IPS DF 4.7 (cell line): ENCODE results near the gene PHIP.
"Not testable (repeated sequence)": the region's sequence is repeated elsewhere in the genome, so short reads cannot be mapped to it uniquely, and the experiment has no call there.

ENCODE experiments used
- DNase-seq: peaks from one replicate; pipeline ENCODE4 v3.0.0-alpha.2; 2013; ENCODE audit warnings: low spot score; ENCODE audit errors: extremely low read depth

Gene PHIP

GRCh38 chr6:78935553-78935952 is 142.5 kb downstream of the PHIP start:
- DNase-seq, result no peak

GRCh38 chr6:78925317-78925716 is 152.7 kb downstream of the PHIP start:
- DNase-seq, result no peak

GRCh38 chr6:78921168-78921567 is 156.9 kb downstream of the PHIP start:
- not testable (repeated sequence) for DNase-seq

- DNase-seq, result no peak
Measured at GRCh38 chr6:78917788-78918187, 160.3 kb downstream of the PHIP start.

GRCh38 chr6:78916411-78916810 is 161.6 kb downstream of the PHIP start:
- DNase-seq, result no peak

GRCh38 chr6:78911218-78911940 is 166.7 kb downstream of the PHIP start:
- DNase-seq, result no peak

- no peak for DNase-seq
Measured at GRCh38 chr6:78910591-78911171, 167.4 kb downstream of the PHIP start.

- no peak for DNase-seq
Measured at GRCh38 chr6:78910010-78910409, 168.0 kb downstream of the PHIP start.

- no peak for DNase-seq
Measured at GRCh38 chr6:78909391-78909790, 168.7 kb downstream of the PHIP start.

GRCh38 chr6:78908621-78909020 is 169.4 kb downstream of the PHIP start:
- DNase-seq, result no peak

- no peak for DNase-seq
Measured at GRCh38 chr6:78896227-78896626, 181.8 kb downstream of the PHIP start.

- not testable (repeated sequence) for DNase-seq
Measured at GRCh38 chr6:78889901-78890300, 188.2 kb downstream of the PHIP start.
